A673 (cell line): ENCODE data around the gene INPP4A.

ENCODE experiments used
- CTCF ChIP-seq: fragments of 300-800, 200-600 bp; sonication (generic); conservative IDR thresholded peaks from 2 replicates; pipeline ENCODE4 v1.5.1; 2017; ENCODE audit warnings: low read depth, mild to moderate bottlenecking, antibody characterized with exemption, low read length, moderate library complexity, mixed read lengths
- EZH2 ChIP-seq: fragments of 200-600 bp; sonication (generic); IDR thresholded peaks from 2 replicates; pipeline ENCODE4 v1.6.1; 2017; ENCODE audit warnings: borderline replicate concordance, low read depth, mild to moderate bottlenecking, mixed read lengths, antibody characterized with exemption, low read length; ENCODE audit not compliant: poor library complexity, severe bottlenecking

DNA sequence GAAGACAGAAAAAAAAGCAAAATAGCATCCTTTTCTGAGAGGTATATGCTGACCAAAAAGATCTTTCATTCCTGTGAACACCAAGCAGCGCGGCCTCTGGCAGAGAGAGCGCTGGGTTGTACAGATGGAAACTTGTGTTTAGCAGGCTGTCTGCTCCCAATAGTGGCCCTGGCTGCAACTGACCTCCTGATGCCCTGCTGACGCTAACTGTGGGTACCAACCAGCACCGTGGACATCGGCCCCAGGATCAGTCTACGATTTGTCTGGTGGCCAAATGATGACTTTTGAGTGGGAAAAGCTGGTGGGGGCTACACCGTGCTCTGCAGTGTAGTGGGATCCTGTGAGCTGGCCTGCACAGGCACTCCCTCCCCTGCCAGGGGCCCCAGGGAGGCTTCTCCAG, 147.9 kb downstream of the INPP4A start:
- TF ChIP-seq CTCF (no peak), EZH2 (no peak)
